NCI-H1694 treated with DMSO at 0.1 percent for 48 hours (cell line): Measurements from ENCODE around the gene ALOXE3.
"Not testable (repeated sequence)": the region's sequence is repeated elsewhere in the genome, so short reads cannot be mapped to it uniquely, and the experiment has no call there.

Source experiments
- DNase-seq: peaks from one replicate; lab custom pipeline; 2025; lab: John Stamatoyannopoulos, UW

Gene ALOXE3

DNA sequence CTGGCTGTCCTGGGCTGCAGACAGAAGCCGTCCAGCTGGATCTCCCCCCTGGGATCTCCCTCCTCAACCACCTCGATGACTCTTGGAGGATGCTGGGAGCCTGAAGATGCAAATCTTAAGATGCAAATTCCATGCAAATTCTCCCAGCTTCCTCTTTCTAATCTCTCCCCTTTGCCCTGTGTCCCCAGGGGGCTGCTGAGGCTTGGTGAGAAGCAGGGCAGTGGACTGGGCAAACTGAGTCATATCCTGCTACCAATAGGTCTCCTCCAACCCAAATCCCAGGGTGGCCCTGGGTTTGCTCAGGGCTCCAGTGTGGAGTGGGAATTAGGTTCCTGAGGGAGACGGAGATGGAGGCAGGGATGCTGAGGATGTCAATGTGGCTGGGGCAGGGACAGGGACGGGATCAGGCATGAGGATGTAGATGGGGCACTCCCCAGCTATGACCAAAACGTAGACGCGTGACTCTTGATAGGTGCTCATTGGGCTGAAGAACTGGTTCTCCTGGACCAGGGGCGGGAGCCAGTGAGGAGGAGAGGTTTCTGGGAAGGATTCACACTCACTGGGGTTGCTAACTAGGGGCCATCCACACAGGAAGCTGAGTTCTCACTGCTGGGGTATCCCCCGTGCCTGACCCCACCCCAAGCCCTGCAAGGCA lies 27.2 kb downstream of the ALOXE3 start:
- no peak for DNase-seq

- DNase-seq, result no peak
These were observed 28.6 kb downstream of the ALOXE3 start for GRCh38 chr17:8089728-8090127.

DNA sequence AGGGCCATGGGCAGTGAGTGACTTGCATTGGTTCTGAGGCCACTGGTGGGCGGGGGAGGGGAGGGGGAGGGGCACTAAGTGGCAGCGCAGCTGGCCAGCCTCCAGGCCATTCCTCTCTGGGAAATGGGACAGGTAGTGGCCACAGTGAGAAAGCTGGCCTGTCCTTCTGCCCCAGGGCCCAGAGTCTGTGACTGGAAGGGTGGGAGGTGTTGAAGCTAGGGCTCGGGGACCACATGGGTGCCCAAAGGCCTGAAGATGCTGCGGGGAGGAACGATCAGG lies 30.4 kb downstream of the ALOXE3 start:
- no peak for DNase-seq

- no peak for DNase-seq
These were observed 31.0 kb downstream of the ALOXE3 start, which contains the start of gene ALOX12B for GRCh38 chr17:8087075-8087951. Gene ALOX12B, minus strand, starts transcription at chr17:8087716. Its CDS starts 274 bp downstream, at chr17:8087442.

GRCh38 chr17:8084250-8084649 lies 34.1 kb downstream of the ALOXE3 start:
- DNase-seq, result no peak

- DNase-seq, result no peak
These were observed 36.0 kb downstream of the ALOXE3 start for GRCh38 chr17:8082292-8082691.

GRCh38 chr17:8081876-8082275 lies 36.4 kb downstream of the ALOXE3 start:
- no peak for DNase-seq

DNA sequence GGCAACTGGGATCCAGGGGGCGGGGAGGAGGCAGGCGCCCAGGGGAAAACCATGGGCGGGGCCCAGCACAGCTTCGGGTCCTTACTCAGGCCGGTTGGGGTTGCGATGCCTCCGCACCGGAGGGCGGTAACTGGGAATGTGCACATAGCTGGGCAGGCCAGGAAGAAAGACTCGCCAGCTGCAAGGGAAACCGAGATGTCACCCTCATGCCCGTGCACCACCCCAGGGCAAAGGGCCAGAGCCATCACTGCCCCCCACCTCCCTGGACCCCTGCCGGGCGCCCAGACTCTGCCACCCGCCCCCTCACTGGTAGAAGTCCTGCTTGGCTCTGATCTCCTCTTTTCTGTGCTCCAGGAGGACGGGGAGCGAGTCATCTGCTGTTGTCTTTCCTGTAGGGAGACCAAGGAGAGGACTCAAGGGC lies 37.5 kb downstream of the ALOXE3 start:
- DNase-seq, result no peak

- peak; percentile 54 for DNase-seq
These were observed 38.0 kb downstream of the ALOXE3 start for GRCh38 chr17:8080208-8080798.

DNA sequence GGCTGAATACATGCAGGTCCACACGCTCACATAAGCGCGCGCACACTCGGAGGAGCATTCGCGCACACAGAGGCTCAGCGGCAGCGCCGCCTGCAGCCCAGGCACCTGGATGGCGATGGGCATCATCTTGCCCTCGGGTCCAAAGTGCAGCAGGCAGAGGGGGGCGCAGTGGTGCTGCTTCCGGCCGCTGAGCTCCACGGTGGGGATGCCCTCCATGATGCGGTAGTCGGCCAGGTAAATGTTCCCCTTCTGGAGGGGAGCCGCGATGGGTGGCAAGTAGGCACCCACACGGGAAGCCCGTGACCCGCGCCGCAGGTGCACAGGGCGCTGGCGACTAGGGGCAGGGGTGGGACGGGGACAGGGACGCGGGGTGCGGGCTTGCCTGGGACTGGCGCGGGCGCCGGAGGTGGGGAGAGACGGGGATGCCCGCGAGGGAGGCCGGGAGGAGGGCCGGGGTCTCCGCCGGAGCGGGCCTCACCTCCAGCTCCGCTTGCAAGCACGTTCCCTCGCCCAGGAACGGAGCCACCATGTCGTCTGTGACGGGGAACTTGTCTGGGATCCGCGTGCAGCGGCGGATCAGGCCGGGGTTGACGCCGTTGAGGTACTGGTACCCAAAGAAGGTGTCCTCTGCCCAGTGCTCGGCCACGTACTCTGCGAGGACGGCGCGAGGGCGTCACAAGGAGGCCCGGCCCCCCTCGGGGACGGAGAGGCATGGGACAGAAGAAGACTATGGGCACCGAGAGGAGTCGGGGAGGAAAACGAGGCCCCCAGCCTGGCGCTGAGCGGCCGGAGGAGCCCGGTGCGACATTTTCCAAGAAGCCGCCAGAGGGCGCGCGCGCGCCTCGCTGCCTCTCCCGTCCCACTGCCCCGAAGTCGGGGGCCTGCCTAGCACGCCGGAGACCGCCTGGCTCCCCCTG lies 38.8 kb downstream of the ALOXE3 start:
- peak; percentile 83 for DNase-seq

DNA sequence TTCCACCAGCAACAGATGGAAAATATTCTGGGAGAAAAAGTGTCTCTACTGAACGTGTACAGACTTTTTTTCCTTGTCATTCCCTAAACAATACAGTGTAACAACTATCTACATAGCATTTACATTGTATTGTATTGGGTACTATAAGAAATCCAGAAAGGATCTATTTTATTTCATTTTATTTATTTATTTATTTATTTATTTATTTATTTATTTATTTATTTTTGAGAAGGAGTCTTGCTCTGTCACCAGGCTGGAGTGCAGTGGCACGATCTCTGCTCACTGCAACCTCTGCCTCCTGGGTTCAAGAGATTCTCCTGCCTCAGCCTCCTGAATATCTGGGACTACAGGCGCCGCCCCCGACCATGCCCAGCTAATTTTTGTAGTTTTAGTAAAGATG lies 40.4 kb downstream of the ALOXE3 start:
- not testable (repeated sequence) for DNase-seq

GRCh38 chr17:8076502-8077266 lies 41.6 kb downstream of the ALOXE3 start:
- no peak for DNase-seq

DNA sequence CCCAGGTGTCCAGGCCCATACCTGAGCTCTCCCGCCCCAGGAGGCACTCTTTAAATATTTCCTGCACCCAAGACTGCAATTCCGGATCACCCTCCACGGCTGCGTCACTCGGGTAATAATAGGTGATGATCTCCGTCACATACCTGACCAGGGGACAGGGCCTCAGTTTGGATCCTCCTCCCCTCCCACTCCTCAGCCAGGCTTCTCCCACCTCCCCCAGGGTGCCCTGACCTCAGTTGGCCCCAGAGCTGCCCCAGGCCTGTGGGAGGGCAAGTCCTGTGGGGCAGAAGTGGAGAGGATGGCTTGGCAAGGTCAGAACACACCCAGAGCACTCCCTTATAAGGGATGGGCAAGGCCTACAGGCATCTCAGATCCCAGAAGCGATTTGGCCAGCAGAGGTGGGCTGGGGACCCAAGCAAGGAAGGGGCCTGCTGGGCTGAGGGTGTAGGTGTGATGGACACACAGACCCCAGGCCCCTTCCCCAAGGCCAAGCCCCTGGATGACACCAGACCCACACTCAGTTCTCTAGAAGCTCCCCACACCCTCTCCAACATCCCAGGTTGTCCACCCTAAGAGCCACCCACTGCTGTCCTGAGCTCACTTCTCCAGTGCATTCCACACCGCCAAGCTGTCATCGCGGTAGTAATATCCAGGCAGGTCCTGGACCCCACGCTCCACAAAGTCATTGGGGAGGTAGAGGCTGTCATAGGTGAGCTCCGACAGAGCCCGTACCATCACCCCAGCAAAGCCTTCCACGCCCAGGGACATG lies 42.6 kb downstream of the ALOXE3 start:
- DNase-seq, result no peak

DNA sequence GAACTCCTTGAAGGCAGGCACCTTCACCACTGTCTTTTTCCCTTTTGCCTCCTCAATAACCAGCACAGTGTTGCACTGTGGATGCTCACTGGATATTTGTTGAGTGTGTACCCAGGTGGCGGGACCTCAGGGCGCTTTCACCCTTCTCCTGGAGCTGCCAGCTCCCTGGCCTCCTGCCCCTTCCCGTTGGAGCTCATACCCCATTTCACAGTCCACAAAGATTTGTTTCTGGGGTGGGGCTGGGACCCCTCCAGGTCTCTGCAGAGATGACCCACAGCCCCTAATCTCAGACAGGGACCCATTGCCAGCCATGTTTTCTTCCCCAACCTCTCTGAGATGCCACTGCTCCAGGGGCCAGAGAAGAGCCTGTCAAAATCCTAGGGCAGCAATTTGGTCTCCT lies 43.2 kb downstream of the ALOXE3 start:
- DNase-seq, result no peak

- no peak for DNase-seq
These were observed 43.8 kb downstream of the ALOXE3 start for GRCh38 chr17:8074554-8074953.

GRCh38 chr17:8073627-8074484 lies 44.5 kb downstream of the ALOXE3 start:
- DNase-seq, result peak; percentile 52

- DNase-seq, result no peak
These were observed 45.4 kb downstream of the ALOXE3 start for GRCh38 chr17:8072729-8073461.

- no peak for DNase-seq
These were observed 46.0 kb downstream of the ALOXE3 start for GRCh38 chr17:8072341-8072728.

- DNase-seq, result no peak
These were observed 46.8 kb downstream of the ALOXE3 start for GRCh38 chr17:8071496-8071895.
